Measurements from ENCODE around the gene INPP4A. TPM values are rescaled to one million over a fixed set of nuclear protein-coding genes. Genes with fewer than 3 reads are reported as not detected.

The INPP4A gene
- polyA plus RNA-seq, 2 of the 4 experiments (the other 2 are of a cell fraction) = 9.4 to 16.0 TPM

DNA sequence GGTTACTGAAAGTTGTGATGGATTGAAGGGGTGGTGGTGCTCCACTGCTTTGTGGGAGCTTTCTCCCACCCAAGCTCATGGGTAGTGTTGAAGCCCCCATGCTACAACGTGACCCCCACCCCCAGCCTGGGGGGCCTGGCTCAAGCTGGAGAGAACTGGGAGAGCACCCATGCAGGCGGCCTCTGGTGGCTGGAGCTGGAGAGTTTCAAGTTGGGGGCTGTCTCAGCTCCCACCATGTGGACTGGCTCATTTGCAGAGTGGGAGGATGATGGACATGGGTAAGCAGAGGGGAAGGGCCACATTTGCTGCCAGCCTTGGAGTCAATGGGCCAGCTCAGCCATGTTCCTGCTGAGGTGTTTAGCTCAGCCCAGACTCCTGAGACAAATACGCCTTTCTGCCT, 62.8 kb downstream of the INPP4A start:
- ChIA-PET POLR2A (interaction anchor here (0.5 kb wide), 1 partner anchor 67 kb away, joined by 4 read pairs; no protein-coding TSS in a partner anchor), CTCF (interaction anchor here (0.7 to 1.2 kb wide), 4 partner anchors 13 to 148 kb away, joined by 3 to 5 read pairs (median 3); no protein-coding TSS in a partner anchor)
- 81% methylated on average over 3 of the region's 3 CpGs for WGBS (ENCODE audit: missing lambda C conversion rate)
- Histone ChIP-seq H3K27ac (no peak overlapping the region), H3K4me1 (0 out of 3 replicates have a peak, but pooled peaks cover under 1% of the 10 kb centered on the region), H3K4me3 (no peak overlapping the region), H3K9me3 (no peaks in the 10 kb centered on the region), H3K4me2 (no peak overlapping the region)
- ATAC-seq (no peak; a peak in 1 of 6 replicates), DNase-seq (ENCODE audit: low read depth in 1 of 2, low spot score in 1 of 2) (no peak), FAIRE-seq (no peak)
- TF ChIP-seq SREBF2 (IDR thresholded peaks at IDR 0.05) = no peak
- no peak for TF ChIP-seq CEBPB (IDR thresholded peaks at IDR 0.05)
- TF ChIP-seq ESRRA (IDR thresholded peaks at IDR 0.05; ENCODE audit: borderline replicate concordance, low read length) = no peak
- TF ChIP-seq CHD2 (IDR thresholded peaks at IDR 0.05; ENCODE audit: low read length, partially characterized antibody) = no peak
- no peak for TF ChIP-seq NPAS2 (CRISPR knock-in tag; IDR thresholded peaks at IDR 0.05; ENCODE audit: borderline replicate concordance)
- no peak for TF ChIP-seq TFCP2L1 (CRISPR knock-in tag; IDR thresholded peaks at IDR 0.05)
- TF ChIP-seq GATA3 (IDR thresholded peaks at IDR 0.05; ENCODE audit: borderline replicate concordance) = no peak

GRCh38 chr2:98507891-98508708, 63.4 kb downstream of the INPP4A start:
- ChIA-PET POLR2A (no interaction called here), CTCF (interaction anchor here (0.7 to 1.4 kb wide), 4 partner anchors 12 to 148 kb away, joined by 3 read pairs; no protein-coding TSS in a partner anchor)
- TF ChIP-seq KDM1A (IDR thresholded peaks at IDR 0.05; ENCODE audit: low read depth) = no peak
- no peak for TF ChIP-seq ZFP36 (IDR thresholded peaks at IDR 0.05; ENCODE audit: borderline replicate concordance, partially characterized antibody)
- no peak for TF ChIP-seq HDAC2 (IDR thresholded peaks at IDR 0.05)
- no peak for TF ChIP-seq JUN (IDR thresholded peaks at IDR 0.05)
- TF ChIP-seq CHD2 (IDR thresholded peaks at IDR 0.05; ENCODE audit: low read length, partially characterized antibody) = no peak
- no peak for TF ChIP-seq MAX (IDR thresholded peaks at IDR 0.05)
- TF ChIP-seq, protein P1, sequence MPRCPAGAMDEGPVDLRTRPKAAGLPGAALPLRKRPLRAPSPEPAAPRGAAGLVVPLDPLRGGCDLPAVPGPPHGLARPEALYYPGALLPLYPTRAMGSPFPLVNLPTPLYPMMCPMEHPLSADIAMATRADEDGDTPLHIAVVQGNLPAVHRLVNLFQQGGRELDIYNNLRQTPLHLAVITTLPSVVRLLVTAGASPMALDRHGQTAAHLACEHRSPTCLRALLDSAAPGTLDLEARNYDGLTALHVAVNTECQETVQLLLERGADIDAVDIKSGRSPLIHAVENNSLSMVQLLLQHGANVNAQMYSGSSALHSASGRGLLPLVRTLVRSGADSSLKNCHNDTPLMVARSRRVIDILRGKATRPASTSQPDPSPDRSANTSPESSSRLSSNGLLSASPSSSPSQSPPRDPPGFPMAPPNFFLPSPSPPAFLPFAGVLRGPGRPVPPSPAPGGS (IDR thresholded peaks at IDR 0.05) = no peak
- TF ChIP-seq USF2 (IDR thresholded peaks at IDR 0.05) = no peak
- no peak for TF ChIP-seq FOSB (CRISPR knock-in tag; IDR thresholded peaks at IDR 0.05)
- no peak for TF ChIP-seq FOSL2 (IDR thresholded peaks at IDR 0.05)
- TF ChIP-seq FOSL2 (CRISPR knock-in tag; IDR thresholded peaks at IDR 0.05) = no peak
- Histone ChIP-seq H3K27ac (no peak overlapping the region), H3K4me2 (no peak overlapping the region), H3K4me3 (no peak overlapping the region), H3K4me1 (no peaks in the 10 kb centered on the region), H3K9me3 (no peaks in the 10 kb centered on the region)
- 92% methylated on average over 12 of the region's 12 CpGs for WGBS (ENCODE audit: missing lambda C conversion rate)
- DNase-seq (ENCODE audit: low read depth in 1 of 2, low spot score in 1 of 2) = no peak
- FAIRE-seq = no peak
- no peak for ATAC-seq

DNA sequence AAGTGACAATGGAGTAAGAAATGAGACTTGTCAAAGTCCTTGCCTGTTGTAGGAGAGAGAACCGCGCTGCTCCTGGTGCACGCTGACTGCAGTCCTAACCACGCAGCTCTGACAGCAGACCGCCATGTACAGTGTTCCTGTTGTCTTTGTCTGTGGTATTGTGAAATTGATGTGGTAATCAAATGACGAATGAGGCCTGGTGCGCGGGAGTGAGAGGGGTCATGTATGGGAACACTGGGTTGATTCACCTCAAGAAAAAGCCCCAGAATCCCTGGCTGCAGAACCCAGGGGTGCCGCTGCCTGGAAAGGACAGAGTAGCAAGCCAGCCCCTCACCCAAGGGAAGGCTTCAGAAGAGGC, 64.0 kb downstream of the INPP4A start:
- WGBS (ENCODE audit: missing lambda C conversion rate) = 93% methylated on average over 9 of the region's 9 CpGs
- POLR2A ChIA-PET = no interaction called here
- FAIRE-seq (no peak), DNase-seq (ENCODE audit: low read depth in 1 of 2, low spot score in 1 of 2) (no peak), ATAC-seq (no peak)
- Histone ChIP-seq H3K9me3 (no peaks in the 10 kb centered on the region), H3K4me1 (no peaks in the 10 kb centered on the region), H3K4me2 (no peak overlapping the region), H3K4me3 (no peak overlapping the region), H3K27ac (no peak overlapping the region)
- CTCF ChIA-PET = interaction anchor here (1.4 kb wide), 1 partner anchor 13 kb away, joined by 3 read pairs; no protein-coding TSS in a partner anchor
- TF ChIP-seq NFE2L2 (conservative IDR thresholded peaks at IDR 0.05; ENCODE audit: low read length) = no peak
